HL-60 (cell line): ENCODE measurements around the gene STAT5B.

Experiments used
- GABPA ChIP-seq: IDR thresholded peaks from 2 replicates; pipeline ENCODE4 v1.6.1; 2012; ENCODE audit warnings: low read depth
- POLR2AphosphoS5 ChIP-seq: IDR thresholded peaks from 2 replicates; pipeline ENCODE4 v1.6.1; 2012; ENCODE audit warnings: low read depth
- SPI1 ChIP-seq: IDR thresholded peaks from 2 replicates; pipeline ENCODE4 v1.6.1; 2012; ENCODE audit warnings: low read depth, mild to moderate bottlenecking, borderline replicate concordance
- TF ChIP-seq, protein P1 (sequence below): IDR thresholded peaks from one replicate; pipeline ENCODE4 v1.5.1; 2011; ENCODE audit warnings: low read length, control low read depth, inconsistent platforms; ENCODE audit not compliant: insufficient read depth
- TF ChIP-seq, protein P2 (sequence below): IDR thresholded peaks from 2 replicates; pipeline ENCODE4 v1.6.1; 2012; ENCODE audit warnings: low read depth; ENCODE audit not compliant: insufficient replicate concordance

GRCh38 chr17:42163113-42163512, 113.1 kb downstream of the STAT5B start:
- TF ChIP-seq, protein P1, sequence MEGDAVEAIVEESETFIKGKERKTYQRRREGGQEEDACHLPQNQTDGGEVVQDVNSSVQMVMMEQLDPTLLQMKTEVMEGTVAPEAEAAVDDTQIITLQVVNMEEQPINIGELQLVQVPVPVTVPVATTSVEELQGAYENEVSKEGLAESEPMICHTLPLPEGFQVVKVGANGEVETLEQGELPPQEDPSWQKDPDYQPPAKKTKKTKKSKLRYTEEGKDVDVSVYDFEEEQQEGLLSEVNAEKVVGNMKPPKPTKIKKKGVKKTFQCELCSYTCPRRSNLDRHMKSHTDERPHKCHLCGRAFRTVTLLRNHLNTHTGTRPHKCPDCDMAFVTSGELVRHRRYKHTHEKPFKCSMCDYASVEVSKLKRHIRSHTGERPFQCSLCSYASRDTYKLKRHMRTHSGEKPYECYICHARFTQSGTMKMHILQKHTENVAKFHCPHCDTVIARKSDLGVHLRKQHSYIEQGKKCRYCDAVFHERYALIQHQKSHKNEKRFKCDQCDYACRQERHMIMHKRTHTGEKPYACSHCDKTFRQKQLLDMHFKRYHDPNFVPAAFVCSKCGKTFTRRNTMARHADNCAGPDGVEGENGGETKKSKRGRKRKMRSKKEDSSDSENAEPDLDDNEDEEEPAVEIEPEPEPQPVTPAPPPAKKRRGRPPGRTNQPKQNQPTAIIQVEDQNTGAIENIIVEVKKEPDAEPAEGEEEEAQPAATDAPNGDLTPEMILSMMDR = peak; percentile 58
- TF ChIP-seq, protein P2, sequence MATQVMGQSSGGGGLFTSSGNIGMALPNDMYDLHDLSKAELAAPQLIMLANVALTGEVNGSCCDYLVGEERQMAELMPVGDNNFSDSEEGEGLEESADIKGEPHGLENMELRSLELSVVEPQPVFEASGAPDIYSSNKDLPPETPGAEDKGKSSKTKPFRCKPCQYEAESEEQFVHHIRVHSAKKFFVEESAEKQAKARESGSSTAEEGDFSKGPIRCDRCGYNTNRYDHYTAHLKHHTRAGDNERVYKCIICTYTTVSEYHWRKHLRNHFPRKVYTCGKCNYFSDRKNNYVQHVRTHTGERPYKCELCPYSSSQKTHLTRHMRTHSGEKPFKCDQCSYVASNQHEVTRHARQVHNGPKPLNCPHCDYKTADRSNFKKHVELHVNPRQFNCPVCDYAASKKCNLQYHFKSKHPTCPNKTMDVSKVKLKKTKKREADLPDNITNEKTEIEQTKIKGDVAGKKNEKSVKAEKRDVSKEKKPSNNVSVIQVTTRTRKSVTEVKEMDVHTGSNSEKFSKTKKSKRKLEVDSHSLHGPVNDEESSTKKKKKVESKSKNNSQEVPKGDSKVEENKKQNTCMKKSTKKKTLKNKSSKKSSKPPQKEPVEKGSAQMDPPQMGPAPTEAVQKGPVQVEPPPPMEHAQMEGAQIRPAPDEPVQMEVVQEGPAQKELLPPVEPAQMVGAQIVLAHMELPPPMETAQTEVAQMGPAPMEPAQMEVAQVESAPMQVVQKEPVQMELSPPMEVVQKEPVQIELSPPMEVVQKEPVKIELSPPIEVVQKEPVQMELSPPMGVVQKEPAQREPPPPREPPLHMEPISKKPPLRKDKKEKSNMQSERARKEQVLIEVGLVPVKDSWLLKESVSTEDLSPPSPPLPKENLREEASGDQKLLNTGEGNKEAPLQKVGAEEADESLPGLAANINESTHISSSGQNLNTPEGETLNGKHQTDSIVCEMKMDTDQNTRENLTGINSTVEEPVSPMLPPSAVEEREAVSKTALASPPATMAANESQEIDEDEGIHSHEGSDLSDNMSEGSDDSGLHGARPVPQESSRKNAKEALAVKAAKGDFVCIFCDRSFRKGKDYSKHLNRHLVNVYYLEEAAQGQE = no peak
- TF ChIP-seq GABPA = no peak
- no peak for TF ChIP-seq POLR2AphosphoS5
- TF ChIP-seq SPI1 = no peak
